Fibroblast of skin of left quadriceps (primary cell): ENCODE results near the gene C11orf87.

Experiments used
- DNase-seq, 2 experiments: peaks; one replicate each; pipeline ENCODE4 v3.0.0-alpha.2; 2013; ENCODE audit warnings: low read depth in 2 of 2

C11orf87 gene

DNA sequence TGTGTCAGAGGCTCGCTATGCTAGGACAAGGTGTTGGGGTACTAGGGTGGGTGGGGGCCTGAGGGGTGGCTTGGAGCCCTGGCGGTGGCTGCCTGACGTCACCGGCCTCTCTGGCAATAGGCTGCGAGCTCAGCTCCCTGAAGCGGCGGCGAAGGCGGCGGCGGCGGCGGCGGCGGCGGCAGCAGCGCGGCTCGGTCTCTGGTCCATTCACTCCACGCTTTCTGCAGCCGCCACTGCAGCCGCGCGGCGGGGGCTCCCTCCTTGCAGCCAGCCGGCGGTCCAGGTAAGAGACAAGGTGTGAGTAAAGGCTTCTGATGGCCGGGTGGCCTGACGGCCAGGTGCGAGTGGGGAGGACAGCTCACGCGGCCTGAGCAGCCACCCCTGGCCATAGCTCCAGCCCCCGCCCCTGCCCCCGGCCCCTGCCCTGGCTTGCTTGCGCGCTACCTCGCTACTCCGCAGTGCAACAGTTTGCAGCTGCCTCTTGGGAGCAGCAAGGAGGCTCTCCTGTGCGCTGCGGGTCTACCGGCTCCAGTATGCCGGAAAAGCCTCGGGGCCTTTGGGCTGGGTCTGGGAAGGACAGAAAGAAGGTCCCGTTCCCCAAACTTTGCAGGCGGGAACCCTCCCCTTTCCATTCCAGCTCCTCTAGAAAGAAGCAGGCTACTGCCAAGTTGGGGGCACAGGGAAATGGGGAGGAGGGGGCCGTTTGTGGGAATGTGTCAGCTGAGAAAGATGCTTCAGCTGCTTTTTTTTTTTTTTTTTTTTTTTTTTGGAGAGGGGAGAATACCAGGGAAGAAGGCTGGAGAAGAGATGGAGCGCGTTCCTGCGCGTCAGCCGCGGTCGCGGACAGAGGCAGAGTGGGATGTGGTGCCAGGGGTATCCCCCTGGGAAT lies at the start of gene C11orf87:
TSS of gene C11orf87 (plus strand) at position 210 of the 889 bp plus-strand sequence. CDS start 1,444 bp downstream, outside the sequence.
- DNase-seq = no peak

DNA sequence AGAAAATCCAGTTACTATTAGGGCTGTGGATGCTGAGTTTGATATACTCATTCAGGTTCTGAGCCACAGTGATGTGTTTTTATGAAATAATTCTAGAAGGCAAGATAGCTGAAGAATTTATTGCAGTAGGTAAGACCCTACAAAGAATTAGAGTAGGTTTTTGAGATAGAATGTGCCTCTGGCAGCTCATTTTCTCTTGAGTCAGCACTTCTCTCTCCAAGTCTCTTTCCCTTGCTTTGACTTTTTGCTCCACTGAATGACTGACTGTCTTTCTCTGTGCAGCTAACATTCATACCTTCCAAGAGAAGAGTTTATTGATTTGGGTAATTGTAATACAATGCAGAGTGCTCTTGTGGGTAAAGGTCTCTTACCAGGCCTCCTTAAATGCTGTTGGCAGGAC lies 48.0 kb upstream of the C11orf87 start:
- no peak for DNase-seq

DNA sequence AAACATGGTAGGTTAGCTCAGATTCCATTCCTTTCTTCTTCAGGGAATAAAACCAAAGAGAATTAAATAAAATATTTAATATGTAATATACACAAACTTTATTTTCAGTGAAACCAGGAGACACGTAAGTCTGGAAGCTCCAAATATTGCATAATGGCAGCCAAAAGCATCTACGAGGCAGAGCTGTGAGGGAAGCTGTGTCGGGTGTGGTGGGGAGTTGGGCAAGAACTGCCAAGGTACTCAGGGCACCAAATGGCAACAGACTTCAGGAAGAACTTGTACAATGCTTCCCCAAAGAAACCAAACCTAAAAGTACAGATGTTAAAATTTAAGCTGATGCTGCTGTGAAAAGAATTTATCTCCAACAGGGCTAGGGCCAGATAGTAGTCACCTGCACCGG lies 47.5 kb upstream of the C11orf87 start:
- DNase-seq = no peak

DNA sequence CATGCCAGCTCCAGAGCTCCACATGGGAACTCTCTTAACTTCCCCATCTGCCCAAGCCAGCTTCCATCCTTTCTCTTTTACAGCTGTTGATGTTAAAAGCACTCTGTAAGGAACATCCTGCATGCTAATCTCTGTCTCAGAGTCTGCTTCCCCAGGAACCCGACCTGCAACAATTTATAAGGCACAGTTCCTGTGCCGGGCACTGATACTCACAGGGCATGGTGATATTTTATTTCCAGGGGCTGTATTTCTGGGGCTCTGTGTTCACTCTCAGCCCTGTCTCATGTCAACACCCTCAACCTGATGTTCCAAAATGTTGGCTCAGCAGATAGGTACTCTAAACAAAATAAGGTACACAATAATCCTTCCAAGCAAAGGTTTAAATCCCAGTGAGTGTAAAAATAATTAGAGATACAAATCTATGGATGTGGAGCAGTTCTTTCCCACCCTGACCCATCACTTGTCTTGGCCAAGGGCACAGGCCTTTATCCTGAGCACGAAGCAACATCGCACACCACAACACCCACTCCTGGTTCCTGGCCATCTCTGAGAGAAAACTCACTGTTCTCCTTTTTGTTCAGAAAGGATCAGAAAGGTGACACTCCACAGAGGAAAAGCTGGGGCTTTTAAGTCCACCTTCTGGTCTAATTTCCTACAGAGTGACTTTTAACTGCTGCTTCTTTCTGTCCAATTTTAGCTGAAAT lies 44.8 kb upstream of the C11orf87 start:
- DNase-seq = no peak

DNA sequence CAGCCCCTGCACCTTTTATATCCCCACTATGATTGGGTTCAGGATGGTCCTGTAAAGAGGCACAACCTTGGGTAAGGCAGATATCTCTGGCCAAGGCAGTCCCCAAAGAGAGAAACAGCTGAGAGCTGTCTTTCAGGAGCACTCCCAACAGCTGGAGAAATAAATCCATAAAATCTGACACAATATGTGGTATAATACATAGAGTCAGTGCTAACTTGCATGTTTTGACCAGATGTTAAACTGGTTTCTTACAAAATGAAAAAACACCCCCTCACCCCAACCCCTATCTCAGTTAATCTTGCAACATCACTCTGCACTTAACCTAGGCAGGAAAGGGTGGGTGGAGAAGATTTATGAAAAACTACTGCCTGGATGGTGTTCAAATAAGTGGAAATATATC lies 44.0 kb upstream of the C11orf87 start:
- DNase-seq = no peak

DNA sequence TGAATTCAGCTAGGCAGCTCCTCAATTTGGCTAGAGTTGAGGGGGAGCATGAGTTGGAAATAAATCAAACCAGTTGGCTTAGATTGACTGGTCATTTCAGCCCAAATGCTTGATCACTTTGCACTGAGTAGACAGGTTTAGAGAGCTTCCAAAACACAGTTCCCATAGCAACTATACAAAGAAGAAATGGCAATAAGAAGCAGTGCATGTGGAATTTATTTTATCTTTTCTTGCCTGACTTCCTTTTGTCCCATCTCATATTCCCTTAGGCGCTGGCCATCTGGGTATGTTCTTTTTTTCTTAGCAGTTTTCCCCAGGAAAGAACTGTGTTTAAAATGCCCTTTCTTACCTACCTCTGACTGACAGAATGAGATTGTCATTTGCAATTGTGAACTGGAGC lies 38.7 kb upstream of the C11orf87 start:
- no peak for DNase-seq

DNA sequence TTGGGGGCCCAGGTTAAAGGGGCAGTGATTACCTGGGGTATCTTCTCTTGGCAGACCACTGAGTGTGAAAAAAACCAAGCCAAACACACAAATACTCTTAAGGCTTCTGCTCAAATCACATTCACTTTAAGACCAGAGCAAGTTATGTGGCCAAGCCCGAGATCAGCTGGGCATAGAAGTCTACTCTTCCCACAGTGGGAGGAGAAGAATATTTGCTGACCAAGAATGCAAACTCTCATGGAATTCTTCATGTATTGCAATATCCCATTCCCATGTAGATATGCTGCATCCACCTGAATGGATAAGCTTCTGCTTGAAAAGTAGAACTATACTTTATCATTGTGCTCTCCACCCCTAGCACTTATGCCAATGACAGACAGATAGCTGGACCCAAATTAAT lies 37.1 kb upstream of the C11orf87 start:
- no peak for DNase-seq

DNA sequence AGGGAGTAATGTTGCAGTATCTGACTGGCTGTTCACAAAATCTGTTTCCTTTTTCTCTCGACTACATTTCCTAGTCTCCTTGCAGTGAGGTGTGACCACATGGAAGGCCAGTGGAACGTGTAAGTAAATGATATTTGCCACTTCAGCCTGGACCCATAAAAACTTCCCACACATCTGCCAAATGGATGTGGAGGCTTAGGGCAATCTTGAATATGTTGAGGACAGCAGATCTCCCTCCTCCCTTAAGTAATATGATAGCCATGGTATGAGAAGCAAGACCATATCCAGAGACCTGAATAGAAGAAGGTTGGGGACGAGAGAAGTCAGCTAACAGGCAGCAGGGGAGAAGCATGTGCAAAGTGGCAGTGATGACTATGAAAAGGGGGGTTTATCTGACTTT lies 33.0 kb upstream of the C11orf87 start:
- DNase-seq = no peak

DNA sequence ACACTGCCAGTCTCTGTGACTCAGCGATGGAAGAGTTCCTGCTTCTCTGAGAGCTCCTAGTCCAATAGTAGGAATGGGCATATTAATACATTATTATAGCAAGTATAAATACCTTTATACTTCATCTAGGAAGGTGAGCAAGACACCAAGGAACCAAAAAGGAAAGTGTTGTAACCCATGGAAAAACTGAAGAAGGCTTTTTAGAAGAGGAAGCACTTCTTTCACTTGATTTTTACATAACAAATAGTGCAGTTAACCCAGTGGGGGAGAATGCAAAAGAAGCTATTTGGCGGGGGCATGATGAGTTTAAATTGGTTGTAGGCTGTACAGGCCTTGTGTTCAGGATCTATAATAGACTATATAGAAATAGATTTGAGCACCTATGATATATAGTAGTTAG lies 31.2 kb upstream of the C11orf87 start:
- no peak for DNase-seq

DNA sequence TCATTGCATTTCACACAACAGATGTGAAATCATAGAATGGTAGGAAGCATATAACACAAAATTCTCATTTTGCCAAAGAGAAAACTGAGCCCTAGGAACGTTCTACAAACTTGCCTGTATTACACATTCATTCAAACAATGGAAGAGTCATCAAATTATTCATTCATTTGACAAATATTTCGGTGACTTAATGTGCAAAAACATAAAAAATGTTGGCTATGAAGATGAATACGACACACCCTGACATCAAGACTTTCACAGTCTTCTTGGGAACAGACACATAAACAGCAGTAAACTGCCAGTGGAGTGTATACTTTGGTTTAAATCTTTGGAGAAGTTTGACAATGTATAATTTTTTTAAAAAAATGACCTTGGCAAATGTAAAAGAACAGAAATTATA lies 20.4 kb upstream of the C11orf87 start:
- DNase-seq = no peak

DNA sequence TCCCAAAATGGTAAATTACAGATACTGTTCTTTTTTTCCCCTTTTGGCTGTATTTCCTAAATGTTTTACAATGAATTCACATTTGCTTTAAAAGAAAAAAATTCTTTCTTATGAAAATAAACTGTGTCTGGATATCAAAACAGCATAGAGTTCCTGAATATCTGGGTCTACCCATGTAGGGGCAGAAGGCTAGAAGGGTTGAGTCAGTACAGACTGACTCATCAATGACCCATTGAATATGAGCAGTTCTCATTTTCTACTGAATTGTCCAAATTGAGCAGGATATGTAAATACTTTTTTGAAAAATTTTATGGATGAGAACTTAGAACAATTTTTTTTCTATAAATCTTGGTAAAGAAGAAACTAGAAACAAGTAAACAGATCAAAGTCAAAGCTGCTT lies 16.3 kb upstream of the C11orf87 start:
- no peak for DNase-seq

DNA sequence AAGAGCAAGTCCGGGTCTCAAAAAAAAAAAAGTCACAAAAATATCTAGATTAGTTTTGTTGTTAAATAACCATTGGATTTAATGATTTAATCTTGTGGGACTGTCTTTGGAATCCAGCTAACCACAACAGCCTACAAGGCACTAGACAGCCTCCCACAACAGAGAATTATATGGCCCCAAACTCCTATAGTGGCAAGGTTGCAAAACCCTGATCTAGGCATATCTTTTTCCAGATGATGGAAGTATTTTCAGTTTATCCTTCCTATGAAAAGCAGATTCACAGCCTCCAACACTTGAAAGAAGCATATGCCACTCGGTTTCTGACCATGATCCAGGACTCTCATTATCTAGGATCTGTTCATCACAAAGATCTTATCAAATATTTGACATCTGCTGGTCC lies 5.4 kb upstream of the C11orf87 start:
- DNase-seq = no peak

DNA sequence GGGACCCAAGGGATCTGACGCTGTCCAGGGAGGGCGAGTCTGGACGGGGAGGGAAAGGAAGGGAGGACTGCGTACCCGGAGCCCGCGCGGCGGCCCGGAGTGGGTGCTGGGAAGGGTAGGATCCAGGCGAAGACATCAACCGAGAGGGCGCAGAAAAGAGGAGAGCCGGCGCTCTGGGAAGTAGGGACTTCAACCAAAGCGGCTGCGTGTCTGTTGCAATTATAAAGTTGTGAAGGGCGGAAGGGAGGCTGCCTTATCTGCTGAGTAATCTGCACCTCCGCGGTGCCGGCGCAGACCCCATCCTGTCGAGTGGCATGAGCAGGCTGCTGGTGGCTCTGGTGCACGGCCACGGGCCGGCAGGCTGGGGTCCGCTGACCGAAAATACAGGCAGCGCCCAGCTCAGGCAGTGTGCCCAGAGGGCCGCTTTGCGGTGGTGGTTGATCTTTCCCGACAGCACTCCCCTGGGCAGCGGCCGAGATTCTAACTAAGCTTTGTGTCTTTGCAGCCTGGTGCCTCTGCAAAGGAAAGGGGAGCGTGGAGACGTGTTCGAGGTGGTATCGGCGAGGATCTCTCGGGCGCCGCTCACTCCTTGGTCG lies 978 bp downstream of the C11orf87 start:
- DNase-seq = no peak

DNA sequence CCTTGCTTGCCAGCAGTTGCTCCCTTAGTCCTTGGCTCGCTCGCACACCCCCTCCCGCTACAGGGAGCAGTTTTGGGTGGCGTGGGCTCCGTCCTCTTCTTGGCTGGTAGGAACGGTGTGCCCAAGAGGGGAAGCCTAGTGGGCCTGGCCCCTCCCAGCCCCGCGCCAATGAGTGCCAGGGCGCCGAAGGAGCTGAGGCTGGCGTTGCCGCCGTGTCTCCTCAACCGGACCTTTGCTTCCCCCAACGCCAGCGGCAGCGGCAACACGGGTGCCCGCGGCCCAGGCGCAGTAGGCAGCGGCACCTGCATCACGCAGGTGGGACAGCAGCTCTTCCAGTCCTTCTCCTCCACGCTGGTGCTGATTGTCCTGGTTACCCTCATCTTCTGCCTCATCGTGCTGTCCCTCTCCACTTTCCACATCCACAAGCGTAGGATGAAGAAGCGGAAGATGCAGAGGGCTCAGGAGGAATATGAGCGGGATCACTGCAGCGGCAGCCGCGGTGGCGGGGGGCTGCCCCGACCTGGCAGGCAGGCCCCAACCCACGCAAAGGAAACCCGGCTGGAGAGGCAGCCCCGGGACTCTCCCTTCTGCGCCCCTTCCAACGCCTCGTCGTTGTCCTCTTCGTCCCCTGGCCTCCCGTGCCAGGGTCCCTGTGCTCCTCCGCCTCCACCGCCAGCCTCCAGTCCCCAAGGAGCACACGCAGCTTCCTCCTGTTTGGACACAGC lies 1.6 kb downstream of the C11orf87 start:
- DNase-seq = no peak

DNA sequence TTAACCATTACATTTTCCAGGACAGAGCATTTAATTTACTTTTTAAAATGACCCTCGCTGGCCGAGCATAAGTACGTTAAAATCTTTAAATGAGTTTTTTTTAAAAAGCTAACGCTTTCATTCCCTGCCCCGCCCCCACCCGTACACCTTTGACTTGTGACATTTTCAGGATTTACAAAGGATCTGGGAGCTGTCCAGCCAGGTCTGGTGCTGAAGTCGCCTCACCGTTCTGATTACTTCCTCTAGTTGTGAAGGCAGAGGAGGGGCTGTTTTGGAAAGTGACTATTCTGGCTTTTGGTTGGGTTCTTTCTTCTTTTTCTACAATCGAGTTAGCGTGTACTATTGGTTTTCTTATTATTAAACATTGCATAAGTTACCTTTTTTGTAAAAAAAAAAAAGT lies 2.9 kb downstream of the C11orf87 start:
- DNase-seq = no peak

DNA sequence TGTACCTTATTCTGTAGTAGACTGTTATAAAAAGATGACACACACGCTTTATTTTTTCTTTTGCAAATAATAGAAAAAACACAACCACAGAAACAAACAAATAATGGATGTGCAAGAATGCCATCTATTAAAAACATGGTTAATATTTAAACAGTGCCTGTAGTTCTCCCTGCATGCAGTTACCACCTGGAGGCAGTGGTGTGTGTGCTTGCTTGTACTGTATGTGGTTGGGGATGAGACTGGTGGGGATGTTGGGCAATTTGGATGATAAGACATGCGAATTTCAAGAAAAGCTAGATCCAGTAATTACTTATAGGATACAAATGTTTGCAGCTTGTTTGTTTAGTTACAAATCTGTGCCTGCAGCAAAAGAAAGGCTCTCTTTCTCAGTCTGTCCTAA lies 3.6 kb downstream of the C11orf87 start:
- DNase-seq = no peak

DNA sequence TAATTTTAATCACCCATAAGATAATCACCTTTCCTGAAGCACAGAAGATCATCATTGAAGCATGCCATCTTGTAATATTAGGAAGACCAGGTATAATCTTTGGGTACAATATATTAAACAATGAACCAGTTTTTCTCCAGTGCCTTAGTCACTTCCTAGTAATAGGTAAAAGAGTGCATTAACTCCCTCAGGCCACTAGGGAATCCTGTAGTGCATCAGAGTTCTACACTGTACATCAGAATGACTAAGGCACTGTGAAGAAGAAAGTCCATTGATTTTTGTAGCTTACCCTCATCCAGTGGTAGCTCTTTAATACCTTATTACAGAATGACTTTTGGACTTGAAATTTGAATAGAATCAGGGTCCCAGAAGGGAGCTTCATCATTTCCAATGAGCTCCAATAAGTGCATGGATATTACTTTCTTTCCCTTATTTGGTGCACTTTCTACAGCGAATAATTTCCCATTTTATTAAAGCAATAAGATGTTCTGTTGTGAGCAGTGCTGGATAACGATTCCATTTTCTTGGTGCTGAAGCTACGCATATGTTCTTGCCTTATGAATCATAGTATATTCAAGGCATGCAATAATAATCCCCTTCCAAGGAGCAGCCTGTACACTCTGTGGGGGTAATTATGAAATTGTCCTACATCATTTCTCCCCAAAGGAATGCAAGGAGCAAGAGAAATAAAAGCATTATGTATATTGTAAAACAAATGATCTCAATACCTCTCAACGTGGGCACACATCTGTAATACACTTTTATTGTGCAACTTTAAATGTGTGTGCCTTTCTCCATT lies 4.7 kb downstream of the C11orf87 start:
- DNase-seq = no peak

DNA sequence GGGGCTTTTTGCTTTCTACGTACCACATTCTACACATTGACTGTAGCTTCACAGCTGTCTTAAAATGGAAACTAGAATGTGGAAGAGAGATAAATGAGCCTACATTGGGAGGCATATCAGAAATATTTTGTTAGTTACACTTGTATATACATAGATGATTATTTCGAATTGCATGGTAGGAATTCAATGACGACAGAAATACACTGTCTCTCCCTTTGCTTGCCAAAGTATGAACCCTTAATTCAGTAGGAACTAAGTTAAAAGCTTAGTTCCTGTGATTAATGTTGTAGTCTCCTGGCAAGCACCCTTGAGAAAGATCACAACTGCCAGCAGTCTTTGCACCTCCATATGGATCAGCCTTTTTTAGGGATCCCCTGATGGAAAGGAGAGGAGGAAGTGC lies 10.1 kb downstream of the C11orf87 start:
- peak; percentile 29 to 34 for DNase-seq

DNA sequence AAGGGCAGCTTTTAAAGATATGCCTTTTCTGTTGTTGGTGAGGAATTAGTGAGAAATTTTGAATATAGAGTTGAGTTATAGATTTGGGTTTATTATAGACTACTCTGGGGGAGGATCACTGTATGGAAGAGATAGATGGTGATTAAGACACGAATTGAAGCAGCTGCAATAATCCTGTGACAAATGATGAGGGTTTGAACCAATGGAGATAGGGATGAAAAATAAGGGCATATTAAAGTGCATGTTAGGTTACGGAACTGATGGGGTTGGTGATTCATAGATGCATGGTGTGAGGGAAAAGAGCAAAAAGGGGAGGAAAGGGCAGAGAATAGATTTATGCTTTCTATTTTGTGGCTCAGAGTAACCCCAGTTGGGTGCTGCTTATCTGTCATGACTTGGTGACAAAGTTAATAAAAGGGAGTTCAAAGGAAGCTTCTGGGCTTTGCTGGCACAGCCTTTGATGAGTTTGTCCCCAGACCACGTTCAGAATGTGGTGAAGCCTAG lies 11.8 kb downstream of the C11orf87 start:
- no peak for DNase-seq

DNA sequence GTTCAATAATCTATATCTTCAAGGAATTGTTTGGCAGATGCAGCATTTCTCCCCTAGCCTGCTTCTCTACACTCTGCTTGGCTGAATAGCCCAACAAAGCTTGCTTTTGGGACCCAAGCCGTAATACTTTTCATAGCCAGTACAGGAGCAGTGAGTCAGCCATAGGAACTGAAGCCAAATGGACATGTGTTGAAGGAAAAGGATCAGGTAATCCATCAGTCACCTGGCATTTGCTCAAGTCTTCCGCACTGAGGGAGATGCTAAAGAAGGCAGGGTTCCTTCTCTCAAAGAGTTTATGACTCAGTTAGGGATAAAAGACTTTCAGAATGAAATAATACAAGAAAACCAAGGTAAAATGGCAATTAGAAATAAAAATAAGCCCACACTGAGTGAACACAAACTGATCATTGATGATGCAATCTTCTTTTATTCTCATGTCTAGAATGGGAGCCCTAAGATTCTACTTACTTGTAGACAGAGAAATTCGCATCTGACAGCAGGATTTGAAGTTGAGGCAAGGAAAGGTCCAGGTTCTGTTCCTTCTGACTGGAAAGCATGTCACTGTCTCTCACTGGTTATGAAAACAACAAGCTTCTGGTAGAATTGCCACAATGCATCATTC lies 13.2 kb downstream of the C11orf87 start:
- peak; percentile 35 to 37 for DNase-seq

DNA sequence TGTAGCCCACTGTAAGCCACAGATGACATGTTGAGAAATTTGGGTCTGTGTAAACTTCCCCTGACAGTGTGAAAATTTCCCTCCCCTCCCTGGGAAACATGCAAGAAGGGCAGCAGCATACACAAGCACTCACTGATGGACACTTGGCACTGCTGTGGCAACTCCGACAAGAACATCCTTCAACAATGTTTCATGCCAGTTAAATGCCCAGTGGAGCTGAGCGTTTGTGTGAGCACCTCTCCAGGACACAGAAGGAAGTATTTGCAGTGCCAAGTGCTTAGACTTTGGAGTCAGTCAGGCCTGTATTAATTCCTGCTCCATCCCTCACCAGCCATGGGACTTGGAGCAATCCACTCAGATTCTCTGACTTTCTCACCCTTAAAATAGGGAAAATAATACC lies 17.7 kb downstream of the C11orf87 start:
- no peak for DNase-seq
